Loucy (cell line): ENCODE results near the gene DHRSX.
"Not testable (repeated sequence)": the region's sequence is repeated elsewhere in the genome, so short reads cannot be mapped to it uniquely, and the experiment has no call there.

ENCODE experiments used
- EZH2phosphoT487 ChIP-seq: fragments of 200-600 bp; IDR thresholded peaks from 2 replicates; pipeline ENCODE4 v1.6.1; 2018; ENCODE audit warnings: antibody characterized with exemption, mild to moderate bottlenecking, moderate library complexity, borderline replicate concordance
- TF ChIP-seq, protein P1 (sequence below): fragments of 200-600 bp; sonication (generic); conservative IDR thresholded peaks from 2 replicates; pipeline ENCODE4 v1.5.1; 2014; ENCODE audit warnings: mild to moderate bottlenecking, antibody characterized with exemption, low read length

DNA sequence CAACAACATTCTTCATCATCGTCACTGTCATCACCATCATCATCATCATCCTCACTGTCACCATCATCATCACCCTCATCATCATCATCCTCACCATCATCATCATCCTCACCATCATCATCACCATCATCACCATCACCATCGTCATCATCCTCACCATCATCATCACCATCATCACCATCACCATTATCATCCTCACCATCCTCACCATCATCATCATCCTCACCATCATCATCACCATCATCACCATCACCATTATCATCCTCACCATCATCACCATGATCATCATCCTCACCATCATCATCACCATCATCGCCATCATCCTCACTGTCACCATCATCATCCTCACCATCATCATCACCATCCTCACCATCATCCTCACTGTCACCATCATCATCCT is 18.9 kb upstream of the DHRSX start:
- TF ChIP-seq EZH2phosphoT487 = not testable (repeated sequence)
- TF ChIP-seq, protein P1, sequence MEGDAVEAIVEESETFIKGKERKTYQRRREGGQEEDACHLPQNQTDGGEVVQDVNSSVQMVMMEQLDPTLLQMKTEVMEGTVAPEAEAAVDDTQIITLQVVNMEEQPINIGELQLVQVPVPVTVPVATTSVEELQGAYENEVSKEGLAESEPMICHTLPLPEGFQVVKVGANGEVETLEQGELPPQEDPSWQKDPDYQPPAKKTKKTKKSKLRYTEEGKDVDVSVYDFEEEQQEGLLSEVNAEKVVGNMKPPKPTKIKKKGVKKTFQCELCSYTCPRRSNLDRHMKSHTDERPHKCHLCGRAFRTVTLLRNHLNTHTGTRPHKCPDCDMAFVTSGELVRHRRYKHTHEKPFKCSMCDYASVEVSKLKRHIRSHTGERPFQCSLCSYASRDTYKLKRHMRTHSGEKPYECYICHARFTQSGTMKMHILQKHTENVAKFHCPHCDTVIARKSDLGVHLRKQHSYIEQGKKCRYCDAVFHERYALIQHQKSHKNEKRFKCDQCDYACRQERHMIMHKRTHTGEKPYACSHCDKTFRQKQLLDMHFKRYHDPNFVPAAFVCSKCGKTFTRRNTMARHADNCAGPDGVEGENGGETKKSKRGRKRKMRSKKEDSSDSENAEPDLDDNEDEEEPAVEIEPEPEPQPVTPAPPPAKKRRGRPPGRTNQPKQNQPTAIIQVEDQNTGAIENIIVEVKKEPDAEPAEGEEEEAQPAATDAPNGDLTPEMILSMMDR = not testable (repeated sequence)
